ENCODE data around the gene NTNG2.
"Not testable (repeated sequence)": the region's sequence is repeated elsewhere in the genome, so short reads cannot be mapped to it uniquely, and the experiment has no call there.

Gene NTNG2

GRCh38 chr9:132269704-132270516 lies 108.1 kb downstream of the NTNG2 start:
- not testable (repeated sequence) for DNase-seq

- DNase-seq, result no peak
Observed at GRCh38 chr9:132274861-132275260, 113.0 kb downstream of the NTNG2 start.

GRCh38 chr9:132283165-132283564 lies 121.3 kb downstream of the NTNG2 start:
- DNase-seq, result no peak

GRCh38 chr9:132283863-132284262 lies 122.0 kb downstream of the NTNG2 start:
- DNase-seq, result no peak

- DNase-seq, result no peak
Observed at GRCh38 chr9:132287256-132287760, 125.5 kb downstream of the NTNG2 start.

GRCh38 chr9:132288361-132288760 lies 126.5 kb downstream of the NTNG2 start:
- no peak for DNase-seq

- DNase-seq, result no peak
Observed at GRCh38 chr9:132288966-132289365, 127.1 kb downstream of the NTNG2 start.

GRCh38 chr9:132293145-132293721 lies 131.4 kb downstream of the NTNG2 start:
- DNase-seq, result no peak

Measured in femur (tissue), 1 donor.